Hematopoietic multipotent progenitor cell (in vitro differentiated cells): ENCODE results near the gene EFNA4. TPM values are rescaled to one million over a fixed set of nuclear protein-coding genes. Genes with fewer than 3 reads are reported as not detected.

Experiments used
- DNase-seq, 3 donors: peaks; one replicate each; pipeline ENCODE4 v3.0.0-alpha.2; 2011 to 2015; ENCODE audit warnings: low read depth in 2 of 3, low spot score in 2 of 3
- total RNA-seq: library from RNA; depleted of rRNA; stranded (reverse); fragments of >200 nt; gene quantifications from one replicate; pipeline ENCODE4 v1.2.3, GENCODE V29; 2012

Gene EFNA4
- total RNA-seq, 1 donor: 5.9 TPM

DNA sequence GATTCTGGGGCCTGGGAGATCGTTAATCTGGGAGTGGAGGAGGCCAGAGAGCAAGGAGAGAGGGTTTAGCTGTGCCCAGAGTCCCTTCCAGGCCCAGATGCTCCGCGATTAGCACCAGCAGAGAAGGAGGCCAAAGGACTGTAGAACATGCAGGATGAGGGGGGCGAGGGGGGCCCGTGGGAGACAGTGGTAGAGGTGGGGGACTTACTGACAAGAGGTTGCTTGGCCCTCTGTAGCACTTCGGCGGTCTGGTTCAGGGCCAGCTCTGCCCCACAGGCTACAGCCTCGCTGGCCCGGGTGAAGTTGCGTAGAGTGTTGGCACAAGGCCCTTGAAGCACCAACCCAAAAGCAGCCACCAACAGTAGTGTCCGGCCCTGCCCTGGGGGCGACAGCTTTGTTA, 30.7 kb upstream of the EFNA4 start:
- no peak for DNase-seq

DNA sequence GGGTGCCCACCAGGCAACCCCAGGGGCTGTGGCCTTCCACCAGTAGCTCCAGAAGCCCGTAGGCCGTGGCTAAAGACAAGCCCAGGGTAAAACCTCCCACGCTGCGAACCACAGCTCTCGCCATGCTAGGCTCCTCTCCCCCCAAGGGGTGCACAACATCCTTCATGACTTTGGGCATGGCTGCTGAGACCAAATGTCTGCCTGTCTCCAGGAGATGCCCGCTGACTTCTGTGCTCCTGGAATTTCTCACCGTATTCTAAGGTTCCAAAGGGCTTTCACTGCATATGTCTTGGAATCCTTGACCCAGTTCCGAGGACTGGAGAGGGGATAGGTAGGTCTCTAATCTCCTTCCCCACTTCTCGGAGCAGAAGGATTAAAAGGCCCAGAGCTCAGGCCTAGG, 30.0 kb upstream of the EFNA4 start, which contains the start of the genes DCST1 and DCST2:
Gene DCST1, plus strand, starts transcription at position 301 of the 400 bp plus-strand sequence. CDS start 213 bp downstream, outside the sequence.
Gene DCST2, minus strand, starts transcription at position 258 of the 400 bp plus-strand sequence. Its CDS starts 80 bp downstream, at position 178.
- DNase-seq: no peak

DNA sequence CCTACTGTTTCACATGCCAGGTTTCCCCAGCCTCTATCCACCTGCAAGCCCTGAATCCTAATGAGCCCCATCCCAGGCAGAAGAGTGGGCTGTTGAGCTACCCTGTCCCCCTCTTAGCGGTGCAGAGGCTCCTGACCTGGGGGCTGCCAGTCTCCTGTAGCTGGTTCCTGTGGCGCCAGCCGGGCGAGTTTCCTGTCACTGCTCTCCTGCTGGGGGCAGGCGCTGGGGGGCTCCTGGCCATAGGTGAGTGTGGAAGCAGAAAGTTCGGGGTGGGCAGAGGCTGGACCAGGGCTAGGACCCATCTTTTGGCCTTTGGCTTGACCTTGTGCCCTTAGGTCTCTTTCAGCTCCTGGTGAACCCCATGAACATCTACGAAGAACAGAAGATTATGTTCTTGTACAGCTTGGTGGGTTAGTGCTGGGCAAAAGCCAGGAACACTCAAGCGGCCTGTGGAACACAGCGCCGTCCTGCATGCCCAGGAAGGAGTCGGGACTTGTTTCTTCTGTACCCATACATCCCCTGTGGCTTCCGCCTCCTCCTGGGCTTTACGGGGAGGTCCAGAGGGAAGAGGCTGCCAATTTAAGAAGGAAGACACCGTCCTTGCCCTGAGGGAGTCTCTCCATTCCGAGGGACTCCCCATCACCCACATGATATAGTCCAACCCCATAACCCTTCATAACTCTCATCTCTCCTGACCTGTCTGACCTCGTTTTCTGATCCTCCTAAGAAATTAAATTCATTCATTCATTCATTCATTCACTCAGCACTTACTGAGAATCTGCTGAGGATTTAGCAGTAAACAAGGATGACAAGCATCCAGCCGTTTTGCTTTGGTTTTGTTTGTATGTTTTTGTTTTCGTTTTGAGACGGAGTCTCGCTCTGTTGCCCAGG, 29.0 kb upstream of the EFNA4 start:
- no peak for DNase-seq

DNA sequence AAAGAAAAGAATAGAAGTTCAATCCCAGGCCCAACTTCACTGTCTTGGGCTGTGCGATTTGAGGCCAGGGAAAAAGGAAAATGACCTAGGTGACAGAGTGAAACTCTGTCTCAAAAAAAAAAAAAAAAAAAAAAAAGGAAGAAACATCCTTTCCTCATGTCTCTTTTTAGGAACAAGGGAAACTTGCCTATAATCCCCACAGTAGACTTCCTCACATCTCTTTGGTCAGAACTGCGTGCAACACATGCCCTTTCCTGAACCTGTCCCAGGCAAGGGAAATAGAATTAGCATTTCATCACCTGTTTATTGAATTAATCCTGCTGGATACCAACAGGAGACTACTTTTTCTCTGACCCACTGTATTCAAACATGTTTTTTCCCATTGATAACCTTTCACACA, 27.6 kb upstream of the EFNA4 start:
- DNase-seq: no peak

DNA sequence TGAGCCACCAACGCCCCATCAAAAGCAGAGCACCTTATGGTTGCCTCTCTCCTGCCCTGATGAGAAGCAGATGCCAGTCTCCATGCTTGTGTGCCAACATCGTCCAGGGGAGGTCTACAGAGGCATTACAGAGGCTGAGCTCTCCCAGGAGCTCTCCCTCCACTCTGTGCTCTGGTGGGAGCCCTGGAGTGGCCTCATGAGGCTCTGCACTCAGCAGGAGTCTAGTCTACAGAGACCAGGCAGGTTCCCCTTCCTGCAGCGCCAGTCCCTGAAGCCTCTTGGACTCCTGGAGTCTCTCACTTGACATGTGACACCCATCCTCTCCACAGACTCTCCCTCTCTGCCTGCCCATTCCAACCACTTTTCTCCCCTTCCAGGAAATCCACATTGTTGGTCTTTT, 26.5 kb upstream of the EFNA4 start:
- no peak for DNase-seq

DNA sequence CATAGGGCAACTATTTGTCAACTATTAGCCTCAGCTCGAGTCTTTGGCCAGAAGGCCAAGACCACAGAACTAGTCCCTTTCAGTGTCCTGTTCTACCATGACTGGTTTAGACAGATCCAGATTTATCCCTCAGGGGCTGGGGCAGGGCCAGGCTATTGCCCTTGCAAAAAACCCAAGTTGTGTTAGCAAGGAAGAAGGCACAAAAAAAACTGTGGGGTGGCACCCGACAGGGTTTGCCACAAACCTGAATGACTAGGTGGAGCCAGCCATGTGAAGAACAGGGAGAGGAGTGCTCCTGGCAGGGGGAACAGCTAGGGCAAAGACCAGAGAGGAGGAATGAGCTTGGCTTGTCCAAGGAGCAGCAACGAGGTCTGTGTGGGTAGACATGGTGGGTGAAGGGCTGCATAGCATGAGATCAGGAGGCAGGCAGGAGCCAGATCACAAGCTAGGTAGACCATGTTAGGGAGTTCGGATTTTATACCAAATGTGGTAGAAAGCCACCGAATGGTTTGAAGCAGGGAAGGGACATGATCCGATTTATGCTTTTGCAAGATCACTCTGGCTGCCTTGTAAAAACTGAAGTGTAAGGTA, 25.6 kb upstream of the EFNA4 start:
- no peak for DNase-seq

DNA sequence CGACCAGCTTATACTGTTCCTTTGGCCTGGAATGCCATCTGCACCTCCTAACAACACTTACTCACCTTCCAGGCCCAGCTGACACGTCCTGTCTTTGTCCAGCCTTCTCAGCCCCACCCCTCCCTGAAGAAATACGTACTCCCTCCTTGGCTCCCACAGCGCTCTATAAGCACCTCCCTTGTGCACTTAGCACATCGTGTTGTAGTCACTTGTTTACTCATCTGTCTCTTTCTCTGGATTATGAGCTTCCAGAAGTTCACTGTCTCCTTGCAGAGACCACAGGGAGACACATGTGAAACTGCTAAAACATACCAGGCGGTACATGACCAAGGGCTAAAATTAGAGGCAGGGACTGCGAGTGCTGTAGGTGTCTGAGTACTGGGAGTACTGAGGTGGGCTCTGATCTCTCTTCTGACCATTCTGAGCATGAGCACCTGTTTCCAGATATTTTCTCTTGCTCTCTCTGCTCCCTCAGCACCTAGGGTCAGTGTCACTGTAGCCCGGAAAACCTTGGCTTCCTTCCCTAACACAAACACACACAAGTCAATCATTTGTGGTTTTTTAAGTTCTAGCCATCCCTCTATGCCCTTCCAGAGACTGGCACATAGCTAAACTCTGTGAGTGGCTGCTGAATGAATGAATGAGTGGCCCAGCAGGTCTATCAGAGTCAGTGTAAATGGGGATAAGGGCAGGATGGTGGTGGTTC, 24.8 kb upstream of the EFNA4 start:
- DNase-seq: no peak

DNA sequence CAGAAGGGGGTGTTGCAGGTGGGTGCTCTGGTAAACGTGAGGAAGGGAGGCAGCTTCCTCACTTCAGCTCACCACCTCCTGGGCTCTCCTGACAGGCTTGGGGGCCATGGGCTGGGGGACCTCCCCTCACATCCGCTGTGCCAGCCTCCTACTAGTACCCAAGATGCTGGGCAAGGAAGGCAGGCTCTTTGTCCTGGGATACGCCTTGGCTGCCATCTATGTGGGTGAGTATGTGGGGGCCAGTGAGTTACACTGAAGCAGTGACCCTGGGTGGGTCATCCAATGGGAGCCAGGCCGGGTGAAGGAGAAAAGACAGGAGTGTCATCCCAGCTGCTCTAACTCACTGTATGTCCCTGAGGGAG, 24.3 kb upstream of the EFNA4 start:
- DNase-seq: no peak

DNA sequence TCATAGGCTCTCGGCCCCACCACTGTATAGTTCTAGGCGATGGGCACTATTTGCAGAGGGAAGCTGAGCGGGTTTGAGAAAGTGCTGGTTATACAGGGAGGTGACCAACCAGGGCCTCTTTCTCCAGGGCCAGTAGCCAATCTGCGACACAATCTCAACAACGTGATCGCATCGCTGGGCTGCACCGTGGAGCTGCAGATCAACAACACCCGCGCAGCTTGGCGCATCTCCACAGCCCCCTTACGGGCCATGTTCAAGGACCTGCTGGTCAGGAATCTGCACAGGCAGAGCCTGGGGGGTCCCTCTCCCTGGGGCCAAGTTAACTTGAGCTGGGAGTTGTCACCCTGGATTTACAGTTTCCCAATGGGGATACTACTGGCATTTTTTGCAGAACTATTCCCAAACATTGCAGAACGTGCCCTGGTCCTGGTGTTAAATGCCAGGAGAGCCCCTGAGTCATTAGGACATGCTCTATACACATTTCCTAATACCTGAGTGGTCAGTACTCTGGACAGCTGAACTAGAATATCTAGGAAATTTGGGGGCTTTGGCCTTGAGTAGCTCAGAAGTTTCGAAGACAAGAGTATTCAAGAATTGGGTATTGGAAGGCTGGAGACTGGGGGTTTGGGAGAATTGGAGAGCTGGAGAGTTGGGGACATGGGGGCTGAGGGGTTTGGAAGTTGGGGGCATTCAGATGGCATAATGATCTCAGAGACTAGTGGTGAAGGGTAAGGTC, 23.0 kb upstream of the EFNA4 start:
- no peak for DNase-seq

DNA sequence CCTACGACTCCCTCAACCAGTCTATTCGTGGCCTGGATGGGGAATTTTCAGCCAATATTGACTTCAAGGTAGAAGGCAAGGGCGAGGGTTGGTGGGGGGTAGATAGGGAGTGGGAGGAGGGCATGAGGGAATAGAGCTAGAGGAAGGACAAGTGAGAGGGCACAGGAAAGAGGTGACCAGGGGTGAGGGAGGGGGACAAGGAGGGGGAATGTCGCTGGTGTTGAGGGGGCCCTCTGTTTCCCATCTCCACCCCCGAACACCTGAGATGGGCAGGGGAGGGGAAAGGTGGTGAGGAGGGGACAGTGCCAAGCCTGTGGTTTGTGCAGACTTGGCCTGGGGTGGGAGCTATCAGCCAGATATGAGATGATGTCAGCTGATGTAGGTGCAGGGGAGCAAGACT, 20.8 kb upstream of the EFNA4 start:
- no peak for DNase-seq

DNA sequence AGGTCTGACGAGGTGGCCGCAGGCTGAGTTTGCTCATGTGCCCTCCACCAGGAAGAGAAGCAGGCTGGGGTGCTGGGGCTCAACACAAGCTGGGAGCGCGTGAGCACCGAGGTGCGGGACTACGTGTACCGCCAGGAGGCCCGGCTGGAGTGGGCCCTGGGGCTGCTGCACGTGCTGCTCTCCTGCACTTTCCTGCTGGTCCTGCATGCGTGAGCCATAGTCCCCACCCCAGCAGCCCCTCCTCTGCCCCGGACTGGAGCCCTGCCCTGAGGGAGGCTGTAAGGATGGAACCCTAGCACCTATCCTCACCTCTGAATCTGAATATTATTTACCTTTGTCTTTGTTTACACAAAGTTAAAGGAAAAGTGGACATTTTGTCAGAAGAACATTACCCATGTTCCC, 20.2 kb upstream of the EFNA4 start:
- DNase-seq: no peak

DNA sequence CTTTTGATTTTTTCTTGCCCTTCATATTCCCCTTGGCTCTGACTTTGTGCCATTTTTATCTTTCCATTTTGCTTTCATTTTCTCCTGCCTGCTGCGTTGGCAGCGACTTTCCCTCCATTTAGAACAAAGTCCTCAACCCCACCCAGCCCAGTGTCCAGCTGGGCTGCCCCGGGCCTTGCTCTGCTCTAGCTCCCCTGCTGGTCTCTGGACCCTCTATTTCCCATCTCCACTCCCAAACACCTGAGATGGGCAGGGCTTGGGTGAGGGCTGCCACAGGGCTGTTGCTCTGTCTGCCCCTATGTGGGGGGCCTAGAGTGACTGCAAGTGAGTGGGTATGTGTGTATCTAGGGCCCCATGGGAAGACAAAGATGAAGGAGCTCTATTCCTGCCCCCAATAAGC, 19.7 kb upstream of the EFNA4 start:
- DNase-seq: no peak

DNA sequence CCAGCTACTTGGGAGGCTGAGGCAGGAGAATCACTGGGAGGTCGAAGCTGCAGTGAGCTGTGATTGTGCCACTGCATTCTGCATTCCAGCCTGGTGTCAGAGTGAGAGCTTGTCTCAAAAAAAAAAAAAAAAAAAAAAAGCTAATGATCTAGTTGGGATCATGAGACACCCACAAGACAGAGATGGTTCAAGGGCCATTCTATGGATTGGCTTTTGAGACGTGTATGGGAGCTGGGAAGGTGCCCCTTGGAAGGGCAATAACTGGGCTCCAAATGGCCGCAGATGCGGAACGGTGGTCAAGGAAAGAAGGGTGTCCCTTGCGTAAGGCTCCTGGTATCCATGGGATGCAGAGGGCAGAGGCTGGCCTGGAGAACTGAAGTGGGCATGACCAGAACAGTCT, 19.2 kb upstream of the EFNA4 start:
- DNase-seq: no peak

DNA sequence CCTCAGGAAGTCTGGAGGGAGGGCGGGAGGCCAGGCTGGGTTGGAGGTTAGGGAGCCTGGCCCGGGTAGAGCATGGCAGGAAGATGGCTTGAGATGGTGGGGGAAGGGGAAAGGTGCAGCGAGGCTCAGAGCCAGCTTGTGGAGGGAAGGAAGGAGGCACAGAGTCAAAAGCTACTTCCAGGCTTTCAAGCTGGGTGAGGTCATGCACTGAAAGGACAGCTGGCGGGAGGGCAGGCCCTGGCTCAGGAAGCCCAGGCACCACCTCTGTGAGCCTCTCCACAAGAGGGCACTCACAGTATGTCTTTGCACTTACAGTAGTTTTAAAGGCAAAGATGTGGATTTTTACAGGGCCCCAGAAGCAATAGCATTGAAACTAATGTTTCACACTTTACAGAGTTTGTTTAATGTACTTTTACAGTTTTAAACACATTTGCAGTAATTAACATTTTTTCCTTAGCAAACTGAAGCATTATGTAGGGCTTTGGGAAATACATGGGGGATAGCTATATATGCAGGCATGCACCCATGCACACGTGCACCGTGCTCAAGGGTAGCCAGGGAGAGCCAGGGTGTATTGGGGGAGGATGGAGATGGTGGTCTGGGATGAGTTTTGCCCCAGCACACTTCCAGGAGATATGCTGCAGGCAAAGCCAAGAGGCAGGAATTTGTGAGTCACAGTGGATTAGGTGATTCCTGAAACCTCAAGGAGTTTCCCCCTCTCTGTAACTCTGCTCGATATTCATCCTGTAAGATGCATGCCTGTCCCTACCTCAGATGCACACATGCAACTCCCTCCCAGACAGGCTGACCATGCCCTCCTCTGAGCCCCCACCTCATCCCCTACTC, 18.5 kb upstream of the EFNA4 start:
- DNase-seq: peak; percentile 24 to 87 (median 82)

DNA sequence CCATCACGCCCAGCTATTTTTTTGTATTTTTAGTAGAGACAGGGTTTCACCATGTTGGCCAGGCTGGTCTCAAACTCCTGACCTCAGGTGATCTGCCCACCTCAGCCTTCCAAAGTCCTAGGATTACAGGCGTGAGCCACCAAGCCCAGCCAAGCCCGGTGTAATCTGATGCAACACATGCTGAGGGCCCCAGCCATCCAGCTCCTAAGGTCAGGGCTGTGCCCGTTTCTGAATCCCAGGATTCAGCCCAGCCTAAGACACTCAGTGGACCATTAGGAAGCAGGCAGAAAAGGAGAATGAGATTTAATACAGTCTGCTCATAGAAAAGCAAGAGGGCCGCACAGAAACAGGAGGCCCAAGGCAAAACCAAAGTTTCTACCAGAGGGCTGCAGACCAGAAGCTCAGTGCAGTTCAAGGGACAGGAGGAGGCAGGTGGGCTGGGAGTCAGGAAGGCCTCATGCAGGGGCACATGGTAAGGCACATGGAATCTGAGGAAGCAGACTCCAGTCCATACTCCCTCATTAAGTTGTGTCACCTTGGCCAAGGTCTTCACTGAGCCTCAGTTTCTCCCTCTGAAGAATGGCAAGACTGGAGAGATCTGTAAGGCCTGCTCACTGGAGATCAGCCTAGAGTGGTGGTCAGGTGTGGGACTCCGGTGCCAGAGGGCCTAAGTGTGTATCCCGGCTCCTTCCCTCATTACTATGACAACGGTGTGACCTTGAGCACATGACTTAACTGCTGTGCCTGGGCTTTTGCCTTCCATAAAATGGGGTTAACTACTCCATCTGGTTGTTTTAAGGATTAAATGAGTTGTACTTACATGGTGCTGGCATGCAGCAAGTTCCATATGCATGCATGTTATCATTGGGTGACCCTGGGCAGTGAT, 14.8 kb upstream of the EFNA4 start:
- no peak for DNase-seq

DNA sequence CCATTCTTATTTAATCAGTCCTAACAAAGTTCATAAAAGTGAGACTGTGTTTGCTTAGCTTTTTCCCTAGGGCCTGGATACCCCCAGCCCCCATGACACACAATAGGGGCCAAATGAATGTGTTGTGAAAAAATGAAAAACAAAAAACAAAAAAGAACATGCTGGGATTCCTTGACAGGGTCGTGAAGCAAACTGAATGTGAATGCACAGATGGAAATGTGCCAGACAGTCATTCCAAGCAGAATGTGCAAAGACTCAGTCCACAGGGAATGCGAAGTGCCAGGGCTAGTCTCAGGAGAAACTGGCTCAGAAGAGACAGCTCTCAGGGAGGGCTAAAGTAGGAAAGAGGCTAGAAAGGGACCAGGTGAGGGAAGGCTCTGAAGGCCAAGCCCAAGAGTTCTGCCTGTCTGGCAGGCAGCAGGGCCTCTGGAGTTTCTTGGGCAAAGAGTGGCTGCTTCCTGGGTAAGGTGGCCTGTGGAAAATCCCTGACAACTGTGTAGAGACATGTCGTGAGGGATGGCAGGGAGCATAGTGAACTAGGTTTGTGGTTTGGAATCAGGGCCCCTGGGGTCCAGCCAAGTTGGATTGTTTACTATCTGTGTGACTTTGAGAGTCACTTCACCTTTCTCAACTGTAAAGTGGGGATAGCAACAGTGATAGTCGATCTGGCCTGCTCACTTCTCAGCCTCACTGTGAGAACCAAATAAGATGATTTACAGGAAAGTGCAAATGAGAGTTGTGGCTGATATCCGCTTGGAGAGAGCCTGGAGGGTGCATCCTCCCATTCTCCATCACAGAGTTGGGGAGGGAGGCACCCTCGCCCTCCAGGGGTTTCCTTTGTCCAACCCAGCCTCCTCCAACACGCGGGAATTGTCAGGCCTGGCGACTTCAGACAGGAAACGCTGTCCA, 13.6 kb upstream of the EFNA4 start:
- no peak for DNase-seq

DNA sequence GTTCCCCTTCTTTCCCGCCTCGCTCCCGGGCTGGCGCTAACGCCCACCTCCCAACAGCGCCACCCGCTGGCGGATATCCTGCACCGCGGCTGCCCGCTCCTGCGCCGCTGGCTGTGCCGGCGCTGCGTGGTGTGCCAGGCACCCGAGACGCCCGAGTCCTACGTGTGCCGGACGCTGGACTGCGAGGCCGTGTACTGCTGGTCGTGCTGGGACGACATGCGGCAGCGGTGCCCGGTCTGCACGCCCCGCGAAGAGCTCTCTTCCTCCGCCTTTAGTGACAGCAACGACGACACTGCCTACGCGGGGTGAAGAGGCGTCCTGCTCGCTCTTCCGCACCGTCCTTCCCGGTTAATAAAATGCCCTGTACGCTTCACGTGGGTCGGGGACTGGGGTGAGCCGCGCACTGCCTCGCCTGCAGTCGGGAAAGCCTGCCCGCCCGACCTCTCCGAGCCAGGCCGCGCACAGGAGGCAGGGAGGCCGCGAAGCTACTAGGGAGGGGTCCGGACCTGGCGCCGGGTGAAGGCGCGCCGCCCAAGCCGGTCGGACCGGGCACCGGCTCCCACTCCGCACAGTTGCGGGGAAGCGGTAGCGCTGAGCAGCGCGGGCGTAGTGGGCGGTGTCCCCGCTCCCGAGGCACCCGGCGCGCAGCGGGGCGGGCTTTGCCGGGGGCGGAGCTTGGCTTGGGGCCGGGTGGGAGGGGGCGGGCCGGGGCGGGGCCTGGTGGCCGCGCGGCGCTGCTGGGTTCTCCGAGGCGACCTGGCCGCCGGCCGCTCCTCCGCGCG, 12.8 kb upstream of the EFNA4 start, which contains the start of gene ADAM15:
Gene ADAM15, plus strand, starts transcription at position 757 of the 782 bp plus-strand sequence. CDS start 71 bp downstream, outside the sequence.
- peak; percentile 60 to 69 (median 68) for DNase-seq
